Ectodermal cell (in vitro differentiated cells): ENCODE results near the gene ANKS3.

Source experiments
- H3K27ac ChIP-seq: 2 replicates; pipeline ENCODE4 v1.7.0; 2013; ENCODE audit warnings: mild to moderate bottlenecking, low read depth, low read length; ENCODE audit not compliant: insufficient read depth, poor library complexity, severe bottlenecking
- H3K27me3 ChIP-seq: 2 replicates; pipeline ENCODE4 v1.7.0; 2013; ENCODE audit warnings: mild to moderate bottlenecking, low read length; ENCODE audit not compliant: insufficient read depth, control insufficient read depth, poor library complexity, severe bottlenecking
- H3K36me3 ChIP-seq: one replicate; pipeline ENCODE4 v1.7.0; 2013; ENCODE audit warnings: low read length; ENCODE audit not compliant: control insufficient read depth, insufficient read depth
- H3K4me1 ChIP-seq: one replicate; pipeline ENCODE4 v1.7.0; 2013; ENCODE audit warnings: low read length; ENCODE audit not compliant: control insufficient read depth, insufficient read depth
- H3K4me3 ChIP-seq: 2 replicates; pipeline ENCODE4 v1.7.0; 2013; ENCODE audit warnings: low read depth, low read length, control low read depth; ENCODE audit not compliant: insufficient read depth
- H3K9me3 ChIP-seq: 2 replicates; pipeline ENCODE4 v1.7.0; 2013; ENCODE audit warnings: mild to moderate bottlenecking, low read length, moderate library complexity; ENCODE audit not compliant: control insufficient read depth
- WGBS, 2 experiments: methylation state at CpG; one replicate each; pipeline ENCODE4 v1.1.7; 2013; ENCODE audit warnings: missing lambda C conversion rate in 2 of 2; 5-methylcytosine and 5-hydroxymethylcytosine counted together

The ANKS3 gene

DNA sequence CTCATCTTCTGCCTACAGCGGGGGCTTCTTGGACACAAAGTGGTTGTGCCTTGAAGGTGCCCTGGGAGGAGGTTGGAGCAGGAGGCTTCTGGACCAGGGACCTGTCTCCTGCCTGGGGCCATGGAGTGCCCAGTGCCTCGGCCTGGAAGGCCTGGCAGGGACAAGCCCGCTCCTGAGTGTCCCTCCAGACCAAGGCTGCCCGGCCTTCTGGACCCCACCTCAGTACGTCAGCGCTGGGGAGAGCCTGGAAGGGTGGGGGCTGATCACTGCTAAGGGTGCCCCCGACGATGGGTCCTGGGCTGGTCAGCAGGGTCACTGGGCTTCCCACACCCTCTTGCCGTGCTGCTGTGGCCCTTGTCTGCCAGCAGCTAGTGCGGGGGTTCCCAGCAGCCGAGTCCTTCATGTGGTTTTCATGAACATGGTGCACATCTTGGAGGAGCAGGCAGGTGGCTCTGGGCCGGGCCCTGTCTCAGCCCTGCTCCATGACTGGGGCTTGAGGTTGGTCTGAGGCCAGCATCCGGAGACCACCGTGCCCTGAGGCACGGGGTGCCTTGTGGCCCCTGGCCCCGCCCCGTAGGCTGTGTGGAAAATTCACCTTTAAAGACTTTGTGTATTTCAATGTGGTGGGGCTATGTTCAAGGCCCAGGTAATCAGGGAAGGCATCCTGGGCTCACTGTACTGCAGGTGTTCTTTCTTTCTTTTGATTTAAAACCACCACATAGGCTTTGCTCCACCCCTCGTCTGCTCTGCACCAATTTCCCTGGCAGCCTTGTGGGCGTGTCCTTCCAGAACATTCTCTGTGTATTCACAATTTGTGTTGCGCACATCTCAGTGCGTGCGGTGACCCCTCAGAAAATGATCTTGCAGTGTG lies 87.1 kb downstream of the ANKS3 start:
- Histone ChIP-seq H3K9me3 (no peaks in the 10 kb centered on the region), H3K27ac (no peak overlapping the region), H3K36me3 (peaks cover 4% of the 10 kb centered on the region), H3K4me3 (no peak overlapping the region), H3K27me3 (no peaks in the 10 kb centered on the region), H3K4me1 (no peaks in the 10 kb centered on the region)
- 96 to 97% methylated on average over 22 of the region's 22 CpGs for WGBS, 2 experiments
